Fibroblast of lung (primary cell): ENCODE data around the gene GABBR1.

Experiments used
- EZH2 ChIP-seq: IDR thresholded peaks from 2 replicates; pipeline ENCODE4 v1.5.1; 2012; ENCODE audit warnings: low read length, control low read depth, mild to moderate bottlenecking; ENCODE audit errors: missing control alignments
- TF ChIP-seq, protein P1 (sequence below), 2 donors: IDR thresholded peaks in 1 of 2; conservative IDR thresholded peaks in 1 of 2; 1 replicate in 1 of 2; 2 replicates in 1 of 2; pipeline ENCODE4 v1.5.1; 2011 to 2012; ENCODE audit warnings: low read length in 2 of 2, control low read depth in 1 of 2, inconsistent platforms in 1 of 2, low read depth in 1 of 2, mild to moderate bottlenecking in 1 of 2

DNA sequence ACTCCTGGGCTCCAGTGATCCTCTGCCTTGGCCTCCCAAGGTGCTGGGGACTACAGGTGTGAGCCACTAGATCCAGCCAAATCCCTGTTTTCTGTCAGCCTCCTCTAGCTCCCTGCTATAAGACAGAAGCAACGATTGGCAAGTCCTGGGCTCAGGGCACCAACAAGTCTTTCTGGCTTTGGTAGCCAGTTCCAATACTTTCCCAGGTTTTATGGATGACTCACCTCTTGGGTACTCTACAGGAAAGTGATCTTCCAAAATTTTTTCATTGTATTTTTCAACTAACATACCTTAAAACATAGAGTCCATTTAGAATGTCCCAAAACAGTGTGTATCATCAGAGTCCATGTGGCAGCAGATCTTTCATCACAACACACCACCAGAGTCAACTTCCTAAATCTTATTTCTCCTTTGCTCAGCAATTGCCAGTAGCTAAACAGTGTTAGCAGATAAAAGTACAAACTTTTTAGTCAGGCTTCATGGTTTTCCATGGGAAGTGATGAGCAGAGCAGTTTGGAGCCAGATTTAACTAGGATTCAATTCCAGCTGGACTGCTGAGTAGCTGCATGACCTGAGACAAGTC, 13.3 kb downstream of the GABBR1 start:
- TF ChIP-seq, protein P1, sequence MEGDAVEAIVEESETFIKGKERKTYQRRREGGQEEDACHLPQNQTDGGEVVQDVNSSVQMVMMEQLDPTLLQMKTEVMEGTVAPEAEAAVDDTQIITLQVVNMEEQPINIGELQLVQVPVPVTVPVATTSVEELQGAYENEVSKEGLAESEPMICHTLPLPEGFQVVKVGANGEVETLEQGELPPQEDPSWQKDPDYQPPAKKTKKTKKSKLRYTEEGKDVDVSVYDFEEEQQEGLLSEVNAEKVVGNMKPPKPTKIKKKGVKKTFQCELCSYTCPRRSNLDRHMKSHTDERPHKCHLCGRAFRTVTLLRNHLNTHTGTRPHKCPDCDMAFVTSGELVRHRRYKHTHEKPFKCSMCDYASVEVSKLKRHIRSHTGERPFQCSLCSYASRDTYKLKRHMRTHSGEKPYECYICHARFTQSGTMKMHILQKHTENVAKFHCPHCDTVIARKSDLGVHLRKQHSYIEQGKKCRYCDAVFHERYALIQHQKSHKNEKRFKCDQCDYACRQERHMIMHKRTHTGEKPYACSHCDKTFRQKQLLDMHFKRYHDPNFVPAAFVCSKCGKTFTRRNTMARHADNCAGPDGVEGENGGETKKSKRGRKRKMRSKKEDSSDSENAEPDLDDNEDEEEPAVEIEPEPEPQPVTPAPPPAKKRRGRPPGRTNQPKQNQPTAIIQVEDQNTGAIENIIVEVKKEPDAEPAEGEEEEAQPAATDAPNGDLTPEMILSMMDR (conservative IDR thresholded peaks at IDR 0.05 in 1 of 2, IDR thresholded peaks at IDR 0.05 in 1 of 2; ENCODE audit: low read depth in 1 of 2, low read length in 2 of 2) = no peak
- TF ChIP-seq EZH2 = no peak
